IMR-90 (cell line): Measurements from ENCODE around the gene SPRY1.

ENCODE experiments used
- FOS ChIP-seq: fragments of 150-350 bp; IDR thresholded peaks from 2 replicates; pipeline ENCODE4 v1.6.1; 2016; ENCODE audit warnings: low read depth, low read length
- MXI1 ChIP-seq: IDR thresholded peaks from 2 replicates; pipeline ENCODE4 v1.6.1; 2012; ENCODE audit warnings: low read depth, mild to moderate bottlenecking, low read length, moderate library complexity, borderline replicate concordance
- NFE2L2 ChIP-seq: fragments of 150-350 bp; IDR thresholded peaks from 2 replicates; pipeline ENCODE4 v1.6.1; 2016; ENCODE audit warnings: low read depth, mild to moderate bottlenecking, low read length
- POLR2A ChIP-seq: IDR thresholded peaks from 2 replicates; pipeline ENCODE4 v1.6.1; 2012; ENCODE audit warnings: mild to moderate bottlenecking, low read depth, low read length
- RAD21 ChIP-seq: IDR thresholded peaks from 2 replicates; pipeline ENCODE4 v1.6.1; 2012; ENCODE audit warnings: low read length, improper control_type of control experiment
- RCOR1 ChIP-seq: IDR thresholded peaks from 2 replicates; pipeline ENCODE4 v1.6.1; 2012; ENCODE audit warnings: mild to moderate bottlenecking, low read length, improper control_type of control experiment; ENCODE audit not compliant: insufficient replicate concordance
- RFX5 ChIP-seq: IDR thresholded peaks from 2 replicates; pipeline ENCODE4 v1.8.0; 2012; ENCODE audit warnings: low read depth, mild to moderate bottlenecking, low read length, moderate library complexity
- TF ChIP-seq, protein P1 (sequence below): conservative IDR thresholded peaks from 2 replicates; pipeline ENCODE4 v1.5.1; 2012; ENCODE audit warnings: mild to moderate bottlenecking, low read depth, low read length, improper control_type of control experiment
- TF ChIP-seq, protein P2 (sequence below): fragments of 150-350 bp; IDR thresholded peaks from 2 replicates; pipeline ENCODE4 v1.6.1; 2016; ENCODE audit warnings: low read depth, mild to moderate bottlenecking, low read length, moderate library complexity, borderline replicate concordance
- TF ChIP-seq, protein P3 (sequence below): fragments of 150-350 bp; IDR thresholded peaks from 2 replicates; pipeline ENCODE4 v1.6.1; 2017; ENCODE audit warnings: mild to moderate bottlenecking, antibody characterized with exemption, low read length, low read depth

DNA sequence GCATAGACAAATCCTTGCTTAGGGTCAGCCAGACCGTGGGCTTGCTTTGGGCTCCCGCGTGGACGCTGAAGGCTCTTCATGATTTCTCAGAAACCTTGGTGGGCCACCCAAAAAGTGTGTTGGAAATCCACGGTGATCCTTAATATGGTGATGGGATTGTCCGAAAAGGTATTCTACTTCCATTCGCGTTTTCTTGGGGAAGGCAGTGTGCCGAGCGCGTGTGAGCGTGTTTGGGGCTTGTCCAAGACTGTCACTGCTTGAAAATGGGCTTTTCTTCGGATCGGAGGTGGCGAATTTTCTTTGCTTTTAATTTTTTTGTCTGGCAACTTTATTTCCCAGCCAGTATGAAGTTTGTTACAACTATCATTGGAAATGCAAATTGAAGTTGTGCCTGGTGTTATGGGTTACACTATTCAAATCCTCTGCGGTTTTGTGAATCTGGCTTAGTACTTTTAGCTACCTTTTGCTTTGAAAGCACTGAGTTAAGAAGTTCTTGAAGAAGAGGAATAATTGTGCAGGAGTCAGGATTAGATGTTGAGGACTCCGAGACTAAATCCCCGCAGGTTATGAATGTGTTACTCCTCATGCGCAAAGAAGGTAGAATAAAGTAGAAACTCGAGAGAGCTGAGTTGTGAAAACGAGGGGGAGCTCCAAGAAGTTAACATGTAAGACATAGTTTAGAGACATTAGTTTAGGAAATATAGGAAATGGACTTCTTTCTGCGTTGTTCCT is 3.2 kb downstream of the SPRY1 start:
- TF ChIP-seq, protein P1, sequence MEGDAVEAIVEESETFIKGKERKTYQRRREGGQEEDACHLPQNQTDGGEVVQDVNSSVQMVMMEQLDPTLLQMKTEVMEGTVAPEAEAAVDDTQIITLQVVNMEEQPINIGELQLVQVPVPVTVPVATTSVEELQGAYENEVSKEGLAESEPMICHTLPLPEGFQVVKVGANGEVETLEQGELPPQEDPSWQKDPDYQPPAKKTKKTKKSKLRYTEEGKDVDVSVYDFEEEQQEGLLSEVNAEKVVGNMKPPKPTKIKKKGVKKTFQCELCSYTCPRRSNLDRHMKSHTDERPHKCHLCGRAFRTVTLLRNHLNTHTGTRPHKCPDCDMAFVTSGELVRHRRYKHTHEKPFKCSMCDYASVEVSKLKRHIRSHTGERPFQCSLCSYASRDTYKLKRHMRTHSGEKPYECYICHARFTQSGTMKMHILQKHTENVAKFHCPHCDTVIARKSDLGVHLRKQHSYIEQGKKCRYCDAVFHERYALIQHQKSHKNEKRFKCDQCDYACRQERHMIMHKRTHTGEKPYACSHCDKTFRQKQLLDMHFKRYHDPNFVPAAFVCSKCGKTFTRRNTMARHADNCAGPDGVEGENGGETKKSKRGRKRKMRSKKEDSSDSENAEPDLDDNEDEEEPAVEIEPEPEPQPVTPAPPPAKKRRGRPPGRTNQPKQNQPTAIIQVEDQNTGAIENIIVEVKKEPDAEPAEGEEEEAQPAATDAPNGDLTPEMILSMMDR = no peak
- TF ChIP-seq POLR2A = no peak
- no peak for TF ChIP-seq RAD21
- TF ChIP-seq RCOR1 = no peak
- no peak for TF ChIP-seq NFE2L2
- no peak for TF ChIP-seq MXI1
- TF ChIP-seq, protein P2, sequence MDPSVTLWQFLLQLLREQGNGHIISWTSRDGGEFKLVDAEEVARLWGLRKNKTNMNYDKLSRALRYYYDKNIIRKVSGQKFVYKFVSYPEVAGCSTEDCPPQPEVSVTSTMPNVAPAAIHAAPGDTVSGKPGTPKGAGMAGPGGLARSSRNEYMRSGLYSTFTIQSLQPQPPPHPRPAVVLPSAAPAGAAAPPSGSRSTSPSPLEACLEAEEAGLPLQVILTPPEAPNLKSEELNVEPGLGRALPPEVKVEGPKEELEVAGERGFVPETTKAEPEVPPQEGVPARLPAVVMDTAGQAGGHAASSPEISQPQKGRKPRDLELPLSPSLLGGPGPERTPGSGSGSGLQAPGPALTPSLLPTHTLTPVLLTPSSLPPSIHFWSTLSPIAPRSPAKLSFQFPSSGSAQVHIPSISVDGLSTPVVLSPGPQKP = no peak
- TF ChIP-seq FOS = no peak
- no peak for TF ChIP-seq RFX5
- TF ChIP-seq, protein P3, sequence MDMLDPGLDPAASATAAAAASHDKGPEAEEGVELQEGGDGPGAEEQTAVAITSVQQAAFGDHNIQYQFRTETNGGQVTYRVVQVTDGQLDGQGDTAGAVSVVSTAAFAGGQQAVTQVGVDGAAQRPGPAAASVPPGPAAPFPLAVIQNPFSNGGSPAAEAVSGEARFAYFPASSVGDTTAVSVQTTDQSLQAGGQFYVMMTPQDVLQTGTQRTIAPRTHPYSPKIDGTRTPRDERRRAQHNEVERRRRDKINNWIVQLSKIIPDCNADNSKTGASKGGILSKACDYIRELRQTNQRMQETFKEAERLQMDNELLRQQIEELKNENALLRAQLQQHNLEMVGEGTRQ = no peak
